ENCODE data around the gene PSMC4.
A peak's percentile ranks its signal among the peaks of the same experiment; 100 is the strongest.

The PSMC4 gene

GRCh38 chr19:39983695-39984300 lies 12.8 kb downstream of the PSMC4 start:
- no peak for DNase-seq (ENCODE audit: low read depth in 2 of 2)
- H3K4me3 ChIP-seq (replicated peaks in 1 of 2; ENCODE audit: low read depth in 2 of 2, low read length in 2 of 2): no peak overlapping the region
- TF ChIP-seq CTCF (IDR thresholded peaks at IDR 0.05; ENCODE audit: low read depth, low read length): no peak

GRCh38 chr19:39986643-39987042 lies 15.7 kb downstream of the PSMC4 start:
- DNase-seq (ENCODE audit: low read depth in 2 of 2): no peak
- no peak for TF ChIP-seq CTCF (IDR thresholded peaks at IDR 0.05; ENCODE audit: low read depth, low read length)
- no peak overlapping the region for H3K4me3 ChIP-seq (replicated peaks in 1 of 2; ENCODE audit: low read depth in 2 of 2, low read length in 2 of 2)

GRCh38 chr19:39987167-39987566 lies 16.2 kb downstream of the PSMC4 start:
- H3K4me3 ChIP-seq (replicated peaks in 1 of 2; ENCODE audit: low read depth in 2 of 2, low read length in 2 of 2): no peak overlapping the region
- TF ChIP-seq CTCF (IDR thresholded peaks at IDR 0.05; ENCODE audit: low read depth, low read length): no peak
- no peak for DNase-seq (ENCODE audit: low read depth in 2 of 2)

- DNase-seq (ENCODE audit: low read depth in 2 of 2): no peak
- no peak for TF ChIP-seq CTCF (IDR thresholded peaks at IDR 0.05; ENCODE audit: low read depth, low read length)
- no peak overlapping the region for H3K4me3 ChIP-seq (replicated peaks in 1 of 2; ENCODE audit: low read depth in 2 of 2, low read length in 2 of 2)
These were observed 16.6 kb downstream of the PSMC4 start for GRCh38 chr19:39987596-39987995.

GRCh38 chr19:39993605-39994004 lies 22.6 kb downstream of the PSMC4 start:
- TF ChIP-seq CTCF (IDR thresholded peaks at IDR 0.05; ENCODE audit: low read depth, low read length): no peak
- no peak overlapping the region for H3K4me3 ChIP-seq (replicated peaks in 1 of 2; ENCODE audit: low read depth in 2 of 2, low read length in 2 of 2)
- DNase-seq (ENCODE audit: low read depth in 2 of 2): no peak

- TF ChIP-seq CTCF (IDR thresholded peaks at IDR 0.05; ENCODE audit: low read depth, low read length): no peak
These were observed 23.4 kb downstream of the PSMC4 start for GRCh38 chr19:39994361-39994760.

GRCh38 chr19:39995794-39996193 lies 24.8 kb downstream of the PSMC4 start:
- H3K4me3 ChIP-seq (replicated peaks in 1 of 2; ENCODE audit: low read depth in 2 of 2, low read length in 2 of 2): peak overlapping the region in 1 of 2 donors; percentile 84
- no peak for TF ChIP-seq CTCF (IDR thresholded peaks at IDR 0.05; ENCODE audit: low read depth, low read length)
- no peak for DNase-seq (ENCODE audit: low read depth in 2 of 2)

More at GRCh38 chr19:39994361-39994760, 23.4 kb downstream of the PSMC4 start:
- no peak overlapping the region for H3K4me3 ChIP-seq (replicated peaks in 1 of 2; ENCODE audit: low read depth in 2 of 2, low read length in 2 of 2)
- DNase-seq (ENCODE audit: low read depth in 2 of 2): no peak

Data from cardiac fibroblast (primary cell).